ENCODE results near the gene IL2RA. TPM values are rescaled to one million over a fixed set of nuclear protein-coding genes. Genes with fewer than 3 reads are reported as not detected.

The IL2RA gene
- total and polyA plus RNA-seq, 2 experiments from 2014 or later, result not detected

GRCh38 chr10:6053816-6054631, 8.1 kb downstream of the IL2RA start:
- H3K27me3 Mint-ChIP-seq (ENCODE audit: insufficient read depth, low read depth, poor library complexity), result peaks cover 2% of the 10 kb centered on the region
- TF ChIP-seq EZH2 (IDR thresholded peaks at IDR 0.05; ENCODE audit: low read depth, unreplicated experiment) (no peak), JUNB (IDR thresholded peaks at IDR 0.05; ENCODE audit: unreplicated experiment) (no peak), ETS1 (IDR thresholded peaks at IDR 0.05) (no peak), CREB1 (CRISPR knock-in tag; IDR thresholded peaks at IDR 0.05; ENCODE audit: low read depth) (no peak), ZNF462 (CRISPR knock-in tag; IDR thresholded peaks at IDR 0.05) (no peak), CTCF (conservative IDR thresholded peaks at IDR 0.05; ENCODE audit: low read depth in 2 of 2) (no peak), POLR2AphosphoS5 (IDR thresholded peaks at IDR 0.05; ENCODE audit: low read depth) (no peak), REST (IDR thresholded peaks at IDR 0.05; ENCODE audit: unreplicated experiment) (no peak), NANOG (IDR thresholded peaks at IDR 0.05; ENCODE audit: borderline replicate concordance) (no peak), ZNF114 (CRISPR knock-in tag; IDR thresholded peaks at IDR 0.05) (no peak), STAT1 (IDR thresholded peaks at IDR 0.05; ENCODE audit: unreplicated experiment) (no peak), EZH2phosphoT487 (IDR thresholded peaks at IDR 0.05; ENCODE audit: unreplicated experiment) (no peak), ZNF331 (CRISPR knock-in tag; IDR thresholded peaks at IDR 0.05; ENCODE audit: low read depth) (no peak)
- Histone ChIP-seq H3K27ac (ENCODE audit: low read depth) (no peak overlapping the region), H3K4me3 (no peak overlapping the region), H2AFZ (no peak overlapping the region), H3K9me2 (ENCODE audit: insufficient read depth) (0 out of 2 replicates have a peak, but pooled peaks cover under 1% of the 10 kb centered on the region), H3K36me3 (ENCODE audit: insufficient read depth) (no peaks in the 10 kb centered on the region), H3K4me1 (ENCODE audit: insufficient read depth) (no peaks in the 10 kb centered on the region), H3K27me3 (ENCODE audit: insufficient read depth) (no peaks in the 10 kb centered on the region), H3F3A (replicated peaks; ENCODE audit: low read depth) (no peaks in the 10 kb centered on the region), H4K20me1 (replicated peaks; ENCODE audit: insufficient read depth) (no peaks in the 10 kb centered on the region), H3K79me2 (replicated peaks; ENCODE audit: insufficient read depth) (no peaks in the 10 kb centered on the region), H3K4me2 (no peak overlapping the region)
- H3K4me1 Mint-ChIP-seq, result peaks cover 7% of the 10 kb centered on the region; the same call in 2 of the 3 replicates
- H3K9me3 Mint-ChIP-seq, result no peaks in the 10 kb centered on the region
- no peak overlapping the region for H3K4me3 Mint-ChIP-seq
- no peak overlapping the region for H3K27ac Mint-ChIP-seq
- H3K36me3 Mint-ChIP-seq (ENCODE audit: low read depth), result no peaks in the 10 kb centered on the region
- no peak for ATAC-seq
- no peak for DNase-seq (ENCODE audit: low spot score)

Data from GM23338 (cell line).